T-helper 9 cell (primary cell): ENCODE results near the gene AUTS2.

Experiments used
- DNase-seq: peaks from one replicate; pipeline ENCODE4 v3.0.0-alpha.2; 2020

Gene AUTS2

GRCh38 chr7:70595755-70596597 lies 997.7 kb downstream of the AUTS2 start:
- DNase-seq = no peak

GRCh38 chr7:70596598-70596913 lies 998.3 kb downstream of the AUTS2 start:
- DNase-seq = no peak

GRCh38 chr7:70597066-70597465 lies 998.8 kb downstream of the AUTS2 start:
- no peak for DNase-seq

GRCh38 chr7:70598976-70599375 lies 1000.7 kb downstream of the AUTS2 start:
- no peak for DNase-seq

- DNase-seq = no peak
Measured at GRCh38 chr7:70599446-70600190, 1001.3 kb downstream of the AUTS2 start.

GRCh38 chr7:70600993-70601392 lies 1002.7 kb downstream of the AUTS2 start:
- DNase-seq = no peak

GRCh38 chr7:70602117-70602516 lies 1003.8 kb downstream of the AUTS2 start:
- no peak for DNase-seq

- no peak for DNase-seq
Measured at GRCh38 chr7:70607281-70607680, 1009.0 kb downstream of the AUTS2 start.

- DNase-seq = no peak
Measured at GRCh38 chr7:70607759-70608158, 1009.5 kb downstream of the AUTS2 start.

GRCh38 chr7:70608229-70608628 lies 1010.0 kb downstream of the AUTS2 start:
- DNase-seq = no peak

GRCh38 chr7:70612811-70613210 lies 1014.5 kb downstream of the AUTS2 start:
- DNase-seq = no peak

GRCh38 chr7:70614237-70615045 lies 1016.2 kb downstream of the AUTS2 start:
- no peak for DNase-seq

GRCh38 chr7:70615066-70615606 lies 1016.9 kb downstream of the AUTS2 start:
- no peak for DNase-seq

- no peak for DNase-seq
Measured at GRCh38 chr7:70616211-70616610, 1017.9 kb downstream of the AUTS2 start.

GRCh38 chr7:70616821-70617220 lies 1018.5 kb downstream of the AUTS2 start:
- no peak for DNase-seq

GRCh38 chr7:70618020-70618551 lies 1019.8 kb downstream of the AUTS2 start:
- DNase-seq = no peak

GRCh38 chr7:70619130-70619529 lies 1020.9 kb downstream of the AUTS2 start:
- no peak for DNase-seq

GRCh38 chr7:70619659-70620058 lies 1021.4 kb downstream of the AUTS2 start:
- DNase-seq = no peak

- no peak for DNase-seq
Measured at GRCh38 chr7:70620333-70621055, 1022.2 kb downstream of the AUTS2 start.

GRCh38 chr7:70621954-70622600 lies 1023.8 kb downstream of the AUTS2 start:
- DNase-seq = no peak

- DNase-seq = no peak
Measured at GRCh38 chr7:70622936-70623335, 1024.7 kb downstream of the AUTS2 start.
